ENCODE data around the gene UBE2S. TPM values are rescaled to one million over a fixed set of nuclear protein-coding genes. Genes with fewer than 3 reads are reported as not detected.
A peak's percentile ranks its signal among the peaks of the same experiment; 100 is the strongest.

UBE2S gene
- total RNA-seq, 1 donor from 2014 or later, result 34.6 TPM

- Mint-ChIP-seq H3K27me3 (peaks cover 47% of the 10 kb centered on the region), H3K4me1 (peaks cover 18% of the 10 kb centered on the region), H3K36me3 (ENCODE audit: low read depth) (no peaks in the 10 kb centered on the region), H3K27ac (no peak overlapping the region), H3K4me3 (no peak overlapping the region), H3K9me3 (no peaks in the 10 kb centered on the region)
- CTCF ChIA-PET, result no interaction called here
- TF ChIP-seq CTCF (IDR thresholded peaks at IDR 0.05), result no peak
- DNase-seq, result no peak
- POLR2A ChIA-PET, result no interaction called here
- intact Hi-C loops (cut with micrococcal nuclease), result no loop called here
- ATAC-seq (ENCODE audit: low read depth), result no peak
Measured at GRCh38 chr19:55355213-55355821, 52.3 kb downstream of the UBE2S start.

GRCh38 chr19:55354698-55355212 is 52.8 kb downstream of the UBE2S start, which contains the start of gene COX6B2:
Gene COX6B2, minus strand, starts transcription at chr19:55354719. Its CDS starts 198 bp downstream, at chr19:55354521.
- TF ChIP-seq CTCF (IDR thresholded peaks at IDR 0.05), result no peak
- Mint-ChIP-seq H3K4me3 (peak within 1 kb of the TSS; percentile 79), H3K27ac (no peak within 1 kb of the TSS), H3K9me3 (no peaks in the 10 kb centered on the region), H3K27me3 (peaks cover 50% of the 10 kb centered on the region), H3K36me3 (ENCODE audit: low read depth) (no peaks in the 10 kb centered on the region), H3K4me1 (peaks cover 18% of the 10 kb centered on the region)
- intact Hi-C loops (cut with micrococcal nuclease), result loop anchor here (1.0 kb wide), 1 partner anchor 15 kb away; the partner anchor contains the start of gene KMT5C
- ChIA-PET POLR2A (no interaction called here), CTCF (no interaction called here)
- DNase-seq, result no peak
- ATAC-seq (ENCODE audit: low read depth), result no peak

- DNase-seq, result peak; percentile 66
- no peaks in the 10 kb centered on the region for H3K9me3 Mint-ChIP-seq
- intact Hi-C loops (cut with micrococcal nuclease), result loop anchor here (1.0 kb wide), 1 partner anchor 15 kb away; the partner anchor contains the start of gene KMT5C
- H3K27me3 Mint-ChIP-seq, result peaks cover 50% of the 10 kb centered on the region
- peaks cover 18% of the 10 kb centered on the region for H3K4me1 Mint-ChIP-seq
- TF ChIP-seq CTCF (IDR thresholded peaks at IDR 0.05), result no peak
- ATAC-seq (ENCODE audit: low read depth), result peak; percentile 93
- no peak overlapping the region for H3K27ac Mint-ChIP-seq
- ChIA-PET POLR2A (interaction anchor here (1.1 kb wide), 1 partner anchor 15 kb away, joined by 5 read pairs; no protein-coding TSS in a partner anchor), CTCF (no interaction called here)
- H3K36me3 Mint-ChIP-seq (ENCODE audit: low read depth), result no peaks in the 10 kb centered on the region
- peak overlapping the region; percentile 79 for H3K4me3 Mint-ChIP-seq
Measured at GRCh38 chr19:55353803-55354697, 53.5 kb downstream of the UBE2S start.

- CTCF ChIA-PET, result no interaction called here
- Mint-ChIP-seq H3K9me3 (no peaks in the 10 kb centered on the region), H3K4me3 (peak overlapping the region; percentile 79), H3K36me3 (ENCODE audit: low read depth) (no peaks in the 10 kb centered on the region), H3K27me3 (peaks cover 48% of the 10 kb centered on the region), H3K4me1 (peaks cover 18% of the 10 kb centered on the region), H3K27ac (no peak overlapping the region)
- intact Hi-C loops (cut with micrococcal nuclease), result no loop called here
- no peak for TF ChIP-seq CTCF (IDR thresholded peaks at IDR 0.05)
- POLR2A ChIA-PET, result interaction anchor here (1.1 kb wide), 1 partner anchor 14 kb away, joined by 5 read pairs; no protein-coding TSS in a partner anchor
- ATAC-seq (ENCODE audit: low read depth) (no peak), DNase-seq (no peak)
Measured at GRCh38 chr19:55353356-55353802, 54.2 kb downstream of the UBE2S start.

Measured in activated B cell treated with CpG ODN at 0.5 μM for 24 hours (primary cell).